Measurements from ENCODE around the gene RHEX. TPM values are rescaled to one million over a fixed set of nuclear protein-coding genes. Genes with fewer than 3 reads are reported as not detected.

The RHEX gene
- total RNA-seq, 2 donors from 2014 or later: not detected

DNA sequence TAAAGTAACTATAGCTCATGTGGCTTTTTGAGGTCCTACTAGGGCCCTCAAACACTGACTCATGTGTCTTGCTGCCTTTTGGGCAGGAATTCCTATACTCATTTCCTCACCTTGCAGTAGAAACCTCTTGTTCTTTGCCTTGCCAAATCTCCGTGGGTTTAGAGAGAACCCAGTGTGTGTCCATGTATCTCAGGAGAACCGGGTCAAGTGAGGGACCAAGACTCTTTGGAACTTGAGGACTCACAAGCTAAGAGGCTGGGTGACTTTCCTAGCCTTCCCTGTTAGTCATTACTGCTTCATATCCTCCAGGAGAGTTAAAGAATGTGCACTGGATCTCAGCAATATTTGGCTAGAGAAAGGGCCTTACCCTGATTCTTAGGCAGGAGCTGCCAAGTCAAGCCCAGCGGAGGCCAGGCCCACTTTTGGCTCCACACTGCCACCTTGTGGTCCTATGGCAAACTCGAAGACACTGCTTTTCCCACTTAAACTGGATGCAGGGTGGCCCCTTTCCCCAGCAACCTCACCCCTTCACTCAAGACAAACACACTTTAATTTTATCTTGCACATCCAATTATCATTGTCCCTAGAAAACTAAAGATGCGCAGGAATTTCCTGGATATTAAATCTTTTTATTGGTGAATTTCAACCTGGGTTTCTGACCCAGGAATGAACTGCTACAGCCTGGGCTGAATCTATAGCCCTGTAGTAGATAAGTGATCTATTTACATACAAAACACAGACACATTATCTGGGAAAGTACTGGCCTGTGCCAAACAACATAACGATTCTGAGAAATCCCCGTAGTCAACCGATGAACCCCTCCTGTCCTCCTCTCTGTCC, 53.6 kb downstream of the RHEX start:
- peaks cover 6% of the 10 kb centered on the region for H3K4me1 Mint-ChIP-seq
- peaks cover 4% of the 10 kb centered on the region for H3K27me3 Mint-ChIP-seq
- H3K27ac Mint-ChIP-seq: no peak overlapping the region
- H3K36me3 Mint-ChIP-seq (ENCODE audit: low read depth): no peaks in the 10 kb centered on the region
- no peaks in the 10 kb centered on the region for H3K9me3 Mint-ChIP-seq
- peak; percentile 87 for ATAC-seq (replicated peaks)
- H3K4me3 Mint-ChIP-seq: no peak overlapping the region

DNA sequence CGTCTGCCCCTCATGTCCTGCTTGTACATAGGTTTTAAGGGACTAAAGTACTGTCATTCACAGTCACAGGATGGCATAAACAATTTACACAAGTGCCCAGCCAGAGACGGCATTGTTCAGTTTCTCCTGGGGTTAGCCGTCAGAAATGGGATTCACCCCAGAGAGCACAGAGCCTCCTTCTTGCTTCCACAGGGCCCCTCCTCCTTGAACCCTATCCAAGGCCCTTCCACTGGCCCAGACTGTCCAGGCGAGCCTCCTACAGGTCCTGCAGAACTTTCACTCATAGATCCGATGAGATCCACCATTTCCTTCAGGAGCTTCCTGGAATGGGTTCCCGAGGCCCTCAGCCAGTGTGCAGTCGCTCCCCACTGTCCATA, 54.2 kb downstream of the RHEX start:
- Mint-ChIP-seq H3K4me1 (peaks cover 6% of the 10 kb centered on the region), H3K9me3 (no peaks in the 10 kb centered on the region), H3K4me3 (no peak overlapping the region), H3K36me3 (ENCODE audit: low read depth) (no peaks in the 10 kb centered on the region), H3K27me3 (peaks cover 4% of the 10 kb centered on the region), H3K27ac (no peak overlapping the region)
- no peak for ATAC-seq (replicated peaks)

DNA sequence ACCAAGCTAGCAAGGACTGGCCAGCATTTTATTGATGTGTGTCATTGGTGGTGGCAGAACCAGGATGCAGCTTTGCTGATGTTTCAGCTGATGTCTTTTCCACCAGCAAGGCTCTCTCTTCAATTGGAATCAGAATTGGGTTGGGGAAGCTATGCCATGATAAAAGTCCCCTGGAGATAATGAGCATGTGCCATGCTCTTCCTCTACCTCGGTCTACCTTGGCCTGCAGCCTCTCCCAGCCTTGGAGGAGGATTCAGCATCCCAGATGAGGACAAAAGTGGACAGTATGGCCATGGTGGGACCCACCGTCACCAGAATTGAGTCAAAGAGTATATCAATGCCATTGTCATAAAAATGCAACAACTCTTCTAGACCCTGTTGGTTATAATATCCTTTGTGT, 55.7 kb downstream of the RHEX start:
- Mint-ChIP-seq H3K9me3 (no peaks in the 10 kb centered on the region), H3K27me3 (peaks cover 7% of the 10 kb centered on the region), H3K4me3 (no peak overlapping the region), H3K4me1 (peaks cover 6% of the 10 kb centered on the region), H3K36me3 (ENCODE audit: low read depth) (no peaks in the 10 kb centered on the region), H3K27ac (no peak overlapping the region)
- ATAC-seq (replicated peaks): no peak

GRCh38 chr1:206109718-206110117, 56.7 kb downstream of the RHEX start:
- no peak overlapping the region for H3K27ac Mint-ChIP-seq
- peaks cover 10% of the 10 kb centered on the region for H3K27me3 Mint-ChIP-seq
- no peak overlapping the region for H3K4me3 Mint-ChIP-seq
- H3K36me3 Mint-ChIP-seq (ENCODE audit: low read depth): no peaks in the 10 kb centered on the region
- no peak for ATAC-seq (replicated peaks)
- peaks cover under 1% of the 10 kb centered on the region for H3K4me1 Mint-ChIP-seq
- no peaks in the 10 kb centered on the region for H3K9me3 Mint-ChIP-seq

- no peaks in the 10 kb centered on the region for H3K4me1 Mint-ChIP-seq
- no peak overlapping the region for H3K27ac Mint-ChIP-seq
- no peak overlapping the region for H3K4me3 Mint-ChIP-seq
- H3K9me3 Mint-ChIP-seq: no peaks in the 10 kb centered on the region
- H3K27me3 Mint-ChIP-seq: peaks cover 13% of the 10 kb centered on the region
- H3K36me3 Mint-ChIP-seq (ENCODE audit: low read depth): no peaks in the 10 kb centered on the region
- ATAC-seq (replicated peaks): no peak
These were observed 57.2 kb downstream of the RHEX start for GRCh38 chr1:206110161-206110560.

DNA sequence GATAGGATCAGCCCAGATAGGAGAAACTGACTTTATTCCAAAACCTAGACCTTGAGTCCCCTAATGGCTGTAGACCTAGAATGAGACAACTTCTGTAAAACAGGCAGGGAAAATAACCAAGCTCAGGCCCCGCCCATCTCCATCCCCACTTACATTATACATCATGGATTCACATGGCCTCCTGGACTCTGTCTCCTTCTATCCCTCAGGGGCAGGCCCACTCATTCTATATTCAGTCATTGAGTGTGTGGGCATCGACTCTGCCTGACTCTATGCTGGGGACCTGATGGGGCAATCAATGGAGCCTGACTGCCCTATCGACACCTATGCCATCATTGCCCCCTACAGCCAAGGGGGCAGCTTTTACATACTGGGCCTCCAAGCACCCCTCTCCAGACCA, 57.8 kb downstream of the RHEX start:
- no peaks in the 10 kb centered on the region for H3K36me3 Mint-ChIP-seq (ENCODE audit: low read depth)
- H3K4me1 Mint-ChIP-seq: no peaks in the 10 kb centered on the region
- H3K27me3 Mint-ChIP-seq: peaks cover 13% of the 10 kb centered on the region
- no peak overlapping the region for H3K27ac Mint-ChIP-seq
- H3K4me3 Mint-ChIP-seq: no peak overlapping the region
- H3K9me3 Mint-ChIP-seq: no peaks in the 10 kb centered on the region
- ATAC-seq (replicated peaks): no peak

- Mint-ChIP-seq H3K9me3 (no peaks in the 10 kb centered on the region), H3K4me3 (no peak overlapping the region), H3K27me3 (peaks cover 13% of the 10 kb centered on the region), H3K4me1 (no peaks in the 10 kb centered on the region), H3K36me3 (ENCODE audit: low read depth) (no peaks in the 10 kb centered on the region), H3K27ac (no peak overlapping the region)
- no peak for ATAC-seq (replicated peaks)
These were observed 58.4 kb downstream of the RHEX start for GRCh38 chr1:206111271-206111927.

DNA sequence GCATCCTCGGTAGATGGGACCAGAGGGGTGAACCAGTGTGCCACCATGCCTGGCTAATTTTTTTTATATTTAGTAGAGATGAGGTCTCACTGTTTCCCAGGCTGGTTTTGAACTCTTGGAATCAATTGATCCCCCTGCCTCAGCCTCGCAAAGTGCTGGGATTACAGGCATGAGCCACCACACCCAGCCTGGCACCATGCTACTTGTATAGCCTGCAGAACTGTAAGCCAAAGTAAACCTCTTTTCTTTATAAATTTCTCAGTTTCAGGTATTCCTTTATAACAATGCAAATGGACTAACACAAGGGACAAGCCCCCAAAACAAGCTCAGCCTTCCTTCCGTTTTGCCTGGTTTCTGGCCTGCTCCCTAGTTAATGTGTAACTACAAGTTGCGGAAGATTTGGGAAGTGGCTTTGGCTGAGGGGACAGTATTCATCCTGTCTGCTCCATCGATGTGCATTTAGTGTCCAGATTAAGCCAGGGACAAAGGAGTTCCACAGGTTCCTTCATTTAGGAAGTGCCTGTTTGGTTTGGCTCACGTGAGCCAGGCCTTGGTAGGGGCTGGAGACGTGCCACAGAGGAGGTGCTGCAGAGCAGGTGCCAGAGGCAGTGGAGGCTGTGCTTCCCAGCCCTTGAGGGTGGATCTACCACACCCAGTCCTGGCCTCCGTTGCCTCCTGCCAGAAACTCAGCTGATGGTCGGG, 59.8 kb downstream of the RHEX start:
- no peak overlapping the region for H3K4me3 Mint-ChIP-seq
- no peaks in the 10 kb centered on the region for H3K4me1 Mint-ChIP-seq
- no peak for ATAC-seq (replicated peaks)
- no peak overlapping the region for H3K27ac Mint-ChIP-seq
- H3K9me3 Mint-ChIP-seq: no peaks in the 10 kb centered on the region
- no peaks in the 10 kb centered on the region for H3K36me3 Mint-ChIP-seq (ENCODE audit: low read depth)
- H3K27me3 Mint-ChIP-seq: peaks cover 21% of the 10 kb centered on the region

- Mint-ChIP-seq H3K27ac (no peak overlapping the region), H3K4me1 (no peaks in the 10 kb centered on the region), H3K36me3 (ENCODE audit: low read depth) (no peaks in the 10 kb centered on the region), H3K4me3 (no peak overlapping the region), H3K27me3 (peaks cover 30% of the 10 kb centered on the region), H3K9me3 (no peaks in the 10 kb centered on the region)
- ATAC-seq (replicated peaks): no peak
These were observed 62.0 kb downstream of the RHEX start for GRCh38 chr1:206114692-206115640.

GRCh38 chr1:206115791-206116190, 62.8 kb downstream of the RHEX start:
- Mint-ChIP-seq H3K36me3 (ENCODE audit: low read depth) (no peaks in the 10 kb centered on the region), H3K27ac (no peak overlapping the region), H3K4me1 (no peaks in the 10 kb centered on the region), H3K4me3 (no peak overlapping the region), H3K9me3 (no peaks in the 10 kb centered on the region), H3K27me3 (peaks cover 35% of the 10 kb centered on the region)
- no peak for ATAC-seq (replicated peaks)

GRCh38 chr1:206116191-206116872, 63.4 kb downstream of the RHEX start:
- H3K27ac Mint-ChIP-seq: no peak overlapping the region
- peaks cover 38% of the 10 kb centered on the region for H3K27me3 Mint-ChIP-seq
- peaks cover 3% of the 10 kb centered on the region for H3K9me3 Mint-ChIP-seq
- ATAC-seq (replicated peaks): no peak
- peak overlapping the region; percentile 36 for H3K4me3 Mint-ChIP-seq
- no peaks in the 10 kb centered on the region for H3K36me3 Mint-ChIP-seq (ENCODE audit: low read depth)
- no peaks in the 10 kb centered on the region for H3K4me1 Mint-ChIP-seq

DNA sequence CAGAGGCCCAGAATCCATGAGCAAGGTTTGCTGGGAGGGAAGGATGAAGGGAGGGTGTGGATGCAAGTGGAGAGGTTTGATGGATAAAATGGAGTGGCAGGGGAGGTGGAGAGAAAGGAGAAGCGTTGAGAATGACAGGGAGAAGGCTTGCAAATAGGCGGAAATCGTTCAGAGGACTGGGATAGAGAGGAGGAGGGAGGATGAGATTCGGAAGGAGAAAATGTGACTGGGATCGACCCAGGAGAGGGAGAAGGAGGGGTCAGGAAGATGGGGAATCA, 63.8 kb downstream of the RHEX start:
- peak overlapping the region; percentile 36 for H3K4me3 Mint-ChIP-seq

GRCh38 chr1:206117151-206117948, 64.4 kb downstream of the RHEX start, which contains the start of gene AVPR1B:
Gene AVPR1B, minus strand, starts transcription at chr1:206117388. Its CDS starts 498 bp downstream, at chr1:206116890.
- ATAC-seq (replicated peaks): peak; percentile 58
- no peak within 1 kb of the TSS for H3K27ac Mint-ChIP-seq
- H3K27me3 Mint-ChIP-seq: peaks cover 45% of the 10 kb centered on the region
- H3K4me1 Mint-ChIP-seq: no peaks in the 10 kb centered on the region
- H3K36me3 Mint-ChIP-seq (ENCODE audit: low read depth): no peaks in the 10 kb centered on the region
- peak within 1 kb of the TSS; percentile 44 for H3K4me3 Mint-ChIP-seq
- peaks cover 7% of the 10 kb centered on the region for H3K9me3 Mint-ChIP-seq

More for the DNA sequence above, 63.8 kb downstream of the RHEX start:
- Mint-ChIP-seq H3K27ac (no peak overlapping the region), H3K4me1 (no peaks in the 10 kb centered on the region), H3K9me3 (peaks cover 4% of the 10 kb centered on the region), H3K36me3 (ENCODE audit: low read depth) (no peaks in the 10 kb centered on the region), H3K27me3 (peaks cover 41% of the 10 kb centered on the region)
- ATAC-seq (replicated peaks): no peak

Data from activated T-helper 17 cell treated with anti-CD3 and anti-CD28 coated beads, Interleukin-2, amount 50 U/mL, for 72 hours (primary cell).